HCT116 (cell line): ENCODE results near the gene CLN6. TPM values are rescaled to one million over a fixed set of nuclear protein-coding genes. Genes with fewer than 3 reads are reported as not detected.
A peak's percentile ranks its signal among the peaks of the same experiment; 100 is the strongest.

Experiments used
- ATAC-seq: fragments of 200-7000 bp; cut with Tn5 transposase; 2 replicates; pipeline ENCODE4 v1.9.1; 2020; ENCODE audit warnings: mild to moderate bottlenecking, moderate library complexity
- BruUV-seq: library from RNA; stranded (reverse); fragments of 400-500 nt; replicated peaks from 2 replicates; lab custom pipeline; 2021; lab: Mats Ljungman, UMichigan
- CTCF ChIA-PET: fragments of 300-600 bp; sonication (Branson Sonifier 250); formaldehyde crosslinking; loops from one replicate; lab custom pipeline; 2021; ENCODE audit warnings: antibody characterized with exemption; lab: Charles Lee
- POLR2A ChIA-PET: fragments of 300-600, 350-600 bp; sonication (Branson Sonifier 250); formaldehyde crosslinking; loops from one replicate; lab custom pipeline; 2021; ENCODE audit warnings: antibody characterized with exemption; lab: Charles Lee
- RAD21 ChIA-PET, 2 experiments: fragments of 300-600 bp; sonication (Branson Sonifier 250); formaldehyde crosslinking; loops; one replicate each; lab custom pipeline; 2023; ENCODE audit warnings: low total read pairs in 2 of 2; ENCODE audit not compliant: uncharacterized antibody in 2 of 2, unreplicated experiment in 2 of 2, low non-redundant PET in 1 of 2; lab: Charles Lee
- DNase-seq: peaks from one replicate; pipeline ENCODE4 v3.0.0-alpha.2; 2010; ENCODE audit warnings: low read depth, low spot score
- H2AFZ ChIP-seq: fragments of 200-600 bp; shearing (Covaris generic), sonication (generic); 2 replicates; pipeline ENCODE4 v1.6.1; 2017; ENCODE audit warnings: low read depth, mixed run types, mixed read lengths, antibody characterized with exemption, low read length; ENCODE audit not compliant: poor library complexity, severe bottlenecking
- H3K27ac ChIP-seq: 2 replicates; pipeline ENCODE4 v1.5.1; 2012; ENCODE audit warnings: low read depth, low read length
- H3K27me3 ChIP-seq: fragments of 200-600 bp; sonication (generic); 2 replicates; pipeline ENCODE4 v1.6.1; 2016; ENCODE audit warnings: mixed run types, low read length, mixed read lengths; ENCODE audit not compliant: insufficient read depth
- H3K36me3 ChIP-seq, 2 experiments: fragments of 200-500 bp in 1 of 2; fragments of 200-600 bp in 1 of 2; sonication (Bioruptor generic) in 1 of 2; sonication (generic) in 1 of 2; 2 replicates each; pipeline versions ENCODE4 v1.5.1 to v1.6.1; 2014 to 2016; ENCODE audit warnings: low read length in 2 of 2, inconsistent platforms in 1 of 2, mixed read lengths in 1 of 2, mixed run types in 1 of 2; ENCODE audit not compliant: insufficient read depth in 2 of 2, control insufficient read depth in 1 of 2
- H3K4me1 ChIP-seq, 2 experiments: fragments of 200-600 bp in 1 of 2; sonication (generic) in 1 of 2; 2 replicates each; pipeline versions ENCODE4 v1.5.1 to v1.6.1; 2012 to 2017; ENCODE audit warnings: low read length in 2 of 2, inconsistent platforms in 1 of 2, mild to moderate bottlenecking in 1 of 2, mixed read lengths in 1 of 2, mixed run types in 1 of 2, moderate library complexity in 1 of 2; ENCODE audit not compliant: insufficient read depth in 2 of 2, control insufficient read depth in 1 of 2
- H3K4me2 ChIP-seq: fragments of 200-600 bp; sonication (generic); 2 replicates; pipeline ENCODE4 v1.6.1; 2017; ENCODE audit warnings: mixed run types, low read length, mixed read lengths
- H3K4me3 ChIP-seq, 2 experiments: fragments of 200-600 bp in 1 of 2; sonication (generic) in 1 of 2; replicated peaks in 1 of 2; 2 replicates each; pipeline ENCODE4 v1.5.1; 2011 to 2016; ENCODE audit warnings: low read length in 2 of 2, control low read depth in 1 of 2, low read depth in 1 of 2, mild to moderate bottlenecking in 1 of 2, mixed read lengths in 1 of 2, mixed run types in 1 of 2
- H3K79me2 ChIP-seq: fragments of 200-600 bp; sonication (generic); 2 replicates; pipeline ENCODE4 v1.6.1; 2017; ENCODE audit warnings: mild to moderate bottlenecking, mixed run types, low read length, moderate library complexity, mixed read lengths; ENCODE audit not compliant: insufficient read depth
- H3K9ac ChIP-seq: fragments of 200-600 bp; sonication (generic); 2 replicates; pipeline ENCODE4 v1.6.1; 2016; ENCODE audit warnings: low read length, mixed read lengths
- H3K9me2 ChIP-seq: fragments of 200-600 bp; sonication (generic), shearing (Covaris generic); 2 replicates; pipeline ENCODE4 v1.6.1; 2017; ENCODE audit warnings: mixed run types, mild to moderate bottlenecking, moderate library complexity; ENCODE audit not compliant: insufficient read depth
- H3K9me3 ChIP-seq, 2 experiments: fragments of 200-500 bp in 1 of 2; fragments of 200-600 bp in 1 of 2; sonication (Bioruptor generic) in 1 of 2; sonication (generic) in 1 of 2; 2 replicates each; pipeline ENCODE4 v1.6.1; 2014 to 2017; ENCODE audit warnings: low read length in 2 of 2, mixed read lengths in 2 of 2, inconsistent platforms in 1 of 2, low read depth in 1 of 2, mild to moderate bottlenecking in 1 of 2, mixed run types in 1 of 2, moderate library complexity in 1 of 2; ENCODE audit not compliant: control insufficient read depth in 1 of 2, insufficient read depth in 1 of 2
- H4K20me1 ChIP-seq: fragments of 200-600 bp; sonication (generic), shearing (Covaris generic); 2 replicates; pipeline ENCODE4 v1.6.1; 2017; ENCODE audit warnings: mixed run types, mild to moderate bottlenecking, moderate library complexity; ENCODE audit not compliant: insufficient read depth
- ATF3 ChIP-seq: IDR thresholded peaks from 2 replicates; pipeline ENCODE4 v1.6.1; 2012
- CBX3 ChIP-seq: IDR thresholded peaks from 2 replicates; pipeline ENCODE4 v1.6.1; 2012; ENCODE audit warnings: low read depth
- CEBPB ChIP-seq: IDR thresholded peaks from 2 replicates; pipeline ENCODE4 v1.6.1; 2012; ENCODE audit warnings: low read depth
- CTCF ChIP-seq, 3 experiments: fragments of 200-600 bp in 1 of 3; sonication (generic) in 1 of 3; IDR thresholded peaks in 2 of 3; conservative IDR thresholded peaks in 1 of 3; 2 replicates each; pipeline ENCODE4 v1.5.1; 2012 to 2017; ENCODE audit warnings: low read depth in 2 of 3, low read length in 2 of 3, antibody characterized with exemption in 1 of 3, borderline replicate concordance in 1 of 3, control low read depth in 1 of 3, mild to moderate bottlenecking in 1 of 3, mixed read lengths in 1 of 3, mixed run types in 1 of 3, moderate library complexity in 1 of 3; ENCODE audit not compliant: insufficient read depth in 1 of 3
- EGR1 ChIP-seq: IDR thresholded peaks from 2 replicates; pipeline ENCODE4 v1.6.1; 2012; ENCODE audit warnings: low read depth
- ELF1 ChIP-seq: IDR thresholded peaks from 2 replicates; pipeline ENCODE4 v1.6.1; 2012; ENCODE audit warnings: low read depth, borderline replicate concordance
- EZH2 ChIP-seq: fragments of 200-600 bp; sonication (generic); IDR thresholded peaks from 2 replicates; pipeline ENCODE4 v1.6.1; 2017; ENCODE audit warnings: antibody characterized with exemption, mixed run types
- EZH2phosphoT487 ChIP-seq: fragments of 200-600 bp; IDR thresholded peaks from 2 replicates; pipeline ENCODE4 v1.6.1; 2018; ENCODE audit warnings: antibody characterized with exemption, borderline replicate concordance
- FOSL1 ChIP-seq: IDR thresholded peaks from 2 replicates; pipeline ENCODE4 v1.6.1; 2012; ENCODE audit warnings: low read depth
- JUND ChIP-seq: IDR thresholded peaks from 2 replicates; pipeline ENCODE4 v1.6.1; 2012
- POLR2A ChIP-seq: IDR thresholded peaks from 2 replicates; pipeline ENCODE4 v1.7.0; 2011; ENCODE audit warnings: borderline replicate concordance; ENCODE audit not compliant: insufficient read depth, insufficient read length; ENCODE audit errors: extremely low read depth
- POLR2AphosphoS5 ChIP-seq: IDR thresholded peaks from 2 replicates; pipeline ENCODE4 v1.6.1; 2011; ENCODE audit warnings: mild to moderate bottlenecking, low read depth, low read length, moderate library complexity
- RAD21 ChIP-seq: IDR thresholded peaks from 2 replicates; pipeline ENCODE4 v1.6.1; 2012; ENCODE audit warnings: low read depth, mild to moderate bottlenecking
- REST ChIP-seq: IDR thresholded peaks from 2 replicates; pipeline ENCODE4 v1.6.1; 2012; ENCODE audit warnings: low read depth
- SIN3A ChIP-seq: IDR thresholded peaks from 2 replicates; pipeline ENCODE4 v1.6.1; 2012; ENCODE audit warnings: low read depth
- SRF ChIP-seq: IDR thresholded peaks from 2 replicates; pipeline ENCODE4 v1.6.1; 2012; ENCODE audit warnings: low read depth
- TCF7L2 ChIP-seq: IDR thresholded peaks from 2 replicates; pipeline ENCODE4 v1.7.0; 2011; ENCODE audit warnings: borderline replicate concordance, inconsistent platforms; ENCODE audit not compliant: insufficient read depth, insufficient read length; ENCODE audit errors: extremely low read depth
- YY1 ChIP-seq: IDR thresholded peaks from 2 replicates; pipeline ENCODE4 v1.6.1; 2011; ENCODE audit warnings: low read length, low read depth, moderate library complexity, mild to moderate bottlenecking; ENCODE audit not compliant: insufficient replicate concordance; ENCODE audit errors: extremely low read depth
- ZBTB33 ChIP-seq: IDR thresholded peaks from 2 replicates; pipeline ENCODE4 v1.6.1; 2011; ENCODE audit warnings: mild to moderate bottlenecking, low read length, moderate library complexity; ENCODE audit not compliant: insufficient replicate concordance; ENCODE audit errors: extremely low read depth
- ZFX ChIP-seq: fragments of 450-650 bp; IDR thresholded peaks from 2 replicates; pipeline ENCODE4 v1.6.1; 2017
- intact Hi-C: fragments of 100-400 bp; cut with micrococcal nuclease; formaldehyde crosslinking; loops from 2 replicates; pipeline ENCODE4 v1.10.0; 2022
- total RNA-seq: library from RNA; stranded (reverse); gene quantifications from one replicate; pipeline ENCODE4 v1.2.1, GENCODE V29; 2021; ENCODE audit not compliant: unreplicated experiment

CLN6 gene
- total RNA-seq, 1 experiment from 2014 or later: 44.1 TPM

GRCh38 chr15:68252925-68253534, 23.5 kb upstream of the CLN6 start:
- ATAC-seq (peak; percentile 97), DNase-seq (peak; percentile 79)
- Histone ChIP-seq H3K9me3 (no peaks in the 10 kb centered on the region), H3K9me2 (no peaks in the 10 kb centered on the region), H3K36me3 (no peaks in the 10 kb centered on the region), H3K4me1 (no peaks in the 10 kb centered on the region), H3K9ac (no peak overlapping the region), H3K4me2 (peak overlapping the region; percentile 41), H2AFZ (peak overlapping the region; percentile 86), H3K27me3 (no peaks in the 10 kb centered on the region), H3K79me2 (no peaks in the 10 kb centered on the region), H4K20me1 (no peaks in the 10 kb centered on the region), H3K27ac (no peak overlapping the region), H3K4me3 (no peak overlapping the region)
- no TSS peak for BruUV-seq
- intact Hi-C loops: loop anchor here (1.0 kb wide), 3 partner anchors 53 to 296 kb away; no protein-coding TSS in a partner anchor
- ChIA-PET POLR2A (interaction anchor here (1.0 to 1.7 kb wide), 4 partner anchors 18 to 672 kb away, joined by 3 to 7 read pairs (median 5); partner anchors contain the start of gene FEM1B), RAD21 (interaction anchor here (0.7 to 1.8 kb wide), 7 partner anchors 18 to 672 kb away, joined by 3 to 19 read pairs (median 3); no protein-coding TSS in a partner anchor), CTCF (interaction anchor here (0.6 to 1.9 kb wide), 26 partner anchors 9 to 779 kb away, joined by 3 to 71 read pairs (median 5); partner anchors contain the start of genes CLN6 and FEM1B)
- no peak for TF ChIP-seq ELF1
- TF ChIP-seq EGR1: no peak
- no peak for TF ChIP-seq CEBPB
- no peak for TF ChIP-seq SIN3A
- 0 out of 2 replicates have a peak, but pooled peaks have one; percentile 30 for TF ChIP-seq CBX3
- no peak for TF ChIP-seq POLR2A
- TF ChIP-seq RAD21: peak; percentile 90
- TF ChIP-seq SRF: no peak
- TF ChIP-seq REST: no peak
- TF ChIP-seq YY1: no peak
- TF ChIP-seq ATF3: no peak
- no peak for TF ChIP-seq ZFX
- no peak for TF ChIP-seq EZH2phosphoT487
- TF ChIP-seq CTCF (IDR thresholded peaks at IDR 0.05 in 2 of 3, conservative IDR thresholded peaks at IDR 0.05 in 1 of 3; ENCODE audit: borderline replicate concordance in 1 of 3, insufficient read depth in 1 of 3, low read depth in 2 of 3, low read length in 2 of 3): peak; percentile 78 to 88 (median 87)
- no peak for TF ChIP-seq ZBTB33
- no peak for TF ChIP-seq TCF7L2
- TF ChIP-seq FOSL1: no peak
- TF ChIP-seq POLR2AphosphoS5: no peak
- no peak for TF ChIP-seq JUND
- no peak for TF ChIP-seq EZH2
